ENCODE measurements around the gene IGFALS. TPM values are rescaled to one million over a fixed set of nuclear protein-coding genes. Genes with fewer than 3 reads are reported as not detected.

Gene IGFALS
- total RNA-seq, 1 experiment from 2014 or later, result not detected

DNA sequence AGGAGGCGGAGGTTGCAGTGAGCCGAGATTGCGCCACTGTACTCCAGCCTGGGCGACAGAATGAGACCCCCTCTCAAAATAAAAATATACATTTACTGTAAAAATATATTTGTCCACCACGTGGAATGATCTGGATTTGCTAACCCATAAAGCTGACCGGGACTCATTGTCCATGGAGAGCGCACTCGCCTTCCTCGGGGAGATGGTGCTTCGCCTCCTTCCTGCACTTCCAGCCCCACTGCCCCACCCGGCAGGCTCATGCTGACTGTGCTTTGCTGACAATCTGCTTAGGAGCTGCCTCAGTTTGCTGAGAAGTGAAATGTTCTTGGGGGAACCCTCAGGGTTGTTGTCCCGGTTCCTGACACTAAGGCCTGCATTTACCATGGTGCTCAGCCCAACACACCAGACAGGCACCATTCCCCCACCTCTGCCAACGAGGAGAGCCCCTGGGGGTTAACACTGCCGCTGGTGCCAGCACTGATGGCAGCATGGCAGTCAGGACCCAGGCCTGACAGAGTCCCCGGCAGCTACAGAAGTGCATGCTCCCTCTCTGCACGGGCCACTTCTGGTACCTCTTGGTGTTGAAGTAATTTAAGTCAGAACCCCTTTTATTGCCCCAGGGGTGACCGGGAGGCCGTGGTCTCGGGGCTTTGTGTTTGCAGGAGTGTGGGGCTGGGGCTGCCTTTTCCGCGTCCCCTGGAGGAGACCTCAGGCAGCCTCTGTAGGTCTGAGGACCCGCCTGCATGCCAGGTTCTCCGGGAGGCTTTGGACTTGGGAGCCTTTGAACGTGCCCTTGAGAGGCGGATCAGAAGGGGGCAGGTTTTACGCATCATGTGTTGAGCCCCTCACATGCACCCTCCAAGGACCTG, 8.3 kb downstream of the IGFALS start:
- no peak for DNase-seq
- H2AFZ ChIP-seq, result no peak overlapping the region
- H3K79me2 ChIP-seq (ENCODE audit: low read depth), result peaks cover 51% of the 10 kb centered on the region
- no peak overlapping the region for H3K4me3 ChIP-seq
- H3K36me3 ChIP-seq (ENCODE audit: low read depth), result 0 out of 2 replicates have a peak, but pooled peaks cover 6% of the 10 kb centered on the region
- H4K20me1 ChIP-seq (ENCODE audit: insufficient read depth), result peaks cover 31% of the 10 kb centered on the region
- H3K27ac ChIP-seq, result no peak overlapping the region
- no peaks in the 10 kb centered on the region for H3K27me3 ChIP-seq (ENCODE audit: insufficient read depth, low read depth)
- intact Hi-C loops (cut with micrococcal nuclease; ENCODE audit: unreplicated experiment), result loop anchor here (5.0 kb wide), 2 partner anchors 157 to 367 kb away; partner anchors contain the start of gene MSRB1
- H3K4me1 ChIP-seq (replicated peaks; ENCODE audit: insufficient read depth), result peaks cover 15% of the 10 kb centered on the region
- H3K9me2 ChIP-seq (ENCODE audit: insufficient read depth), result no peaks in the 10 kb centered on the region
- POLR2A ChIA-PET (ENCODE audit: unreplicated experiment), result no interaction called here
- no peak overlapping the region for H3K4me2 ChIP-seq
- BruUV-seq (replicated peaks), result no TSS peak
- CTCF ChIA-PET, result no interaction called here
- H3K9me3 ChIP-seq (ENCODE audit: insufficient read depth, low read depth), result no peaks in the 10 kb centered on the region
- H3F3A ChIP-seq (ENCODE audit: insufficient read depth, low read depth), result peaks cover 18% of the 10 kb centered on the region; the same call in 1 of the 2 replicates
- TF ChIP-seq, protein P1, sequence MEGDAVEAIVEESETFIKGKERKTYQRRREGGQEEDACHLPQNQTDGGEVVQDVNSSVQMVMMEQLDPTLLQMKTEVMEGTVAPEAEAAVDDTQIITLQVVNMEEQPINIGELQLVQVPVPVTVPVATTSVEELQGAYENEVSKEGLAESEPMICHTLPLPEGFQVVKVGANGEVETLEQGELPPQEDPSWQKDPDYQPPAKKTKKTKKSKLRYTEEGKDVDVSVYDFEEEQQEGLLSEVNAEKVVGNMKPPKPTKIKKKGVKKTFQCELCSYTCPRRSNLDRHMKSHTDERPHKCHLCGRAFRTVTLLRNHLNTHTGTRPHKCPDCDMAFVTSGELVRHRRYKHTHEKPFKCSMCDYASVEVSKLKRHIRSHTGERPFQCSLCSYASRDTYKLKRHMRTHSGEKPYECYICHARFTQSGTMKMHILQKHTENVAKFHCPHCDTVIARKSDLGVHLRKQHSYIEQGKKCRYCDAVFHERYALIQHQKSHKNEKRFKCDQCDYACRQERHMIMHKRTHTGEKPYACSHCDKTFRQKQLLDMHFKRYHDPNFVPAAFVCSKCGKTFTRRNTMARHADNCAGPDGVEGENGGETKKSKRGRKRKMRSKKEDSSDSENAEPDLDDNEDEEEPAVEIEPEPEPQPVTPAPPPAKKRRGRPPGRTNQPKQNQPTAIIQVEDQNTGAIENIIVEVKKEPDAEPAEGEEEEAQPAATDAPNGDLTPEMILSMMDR (conservative IDR thresholded peaks at IDR 0.05), result no peak
- no peak for TF ChIP-seq EZH2 (IDR thresholded peaks at IDR 0.05; ENCODE audit: low read depth)

DNA sequence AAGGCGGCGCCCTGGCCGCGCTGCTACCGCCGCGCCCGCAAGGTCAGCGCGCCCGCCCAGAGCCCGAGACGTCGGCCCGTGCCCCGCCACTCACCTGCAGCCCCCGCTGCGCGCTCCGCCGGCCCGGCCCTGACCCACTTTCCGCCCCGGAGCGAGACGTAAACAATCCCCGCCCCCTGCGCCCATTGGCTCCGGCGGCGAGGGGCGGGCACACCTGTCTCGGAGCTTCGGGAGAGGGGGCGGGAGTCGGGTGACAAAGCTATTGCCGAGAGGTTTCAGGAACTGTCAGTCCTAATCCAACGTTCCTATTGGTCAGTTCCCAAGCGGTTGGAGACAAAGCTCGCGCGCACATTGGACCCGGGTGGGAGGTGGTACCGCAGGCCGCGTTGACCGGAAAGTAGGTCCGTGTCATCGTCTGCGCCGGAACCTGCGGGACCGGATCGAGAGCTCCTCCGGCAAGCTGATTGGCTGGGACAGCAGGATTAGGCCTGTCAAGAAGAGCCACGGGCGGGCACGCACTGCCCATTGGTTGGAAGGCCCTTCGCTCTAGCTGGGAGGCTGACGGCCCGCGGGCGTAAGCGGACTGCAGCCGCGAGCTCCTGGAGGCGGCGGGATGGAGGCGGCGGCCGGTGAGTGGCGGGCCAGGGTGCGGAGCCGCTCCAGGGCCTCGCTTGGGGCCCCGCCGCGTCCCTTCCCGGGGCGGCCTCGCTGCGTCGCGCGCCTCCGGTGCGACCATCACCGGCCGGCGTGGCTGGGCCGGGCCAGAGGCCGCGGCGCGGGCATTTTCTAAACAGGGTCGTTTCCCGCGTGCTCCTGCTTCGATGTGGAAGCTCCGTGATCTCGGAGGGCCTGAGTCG, 10.9 kb downstream of the IGFALS start, which contains the start of the genes NUBP2 and SPSB3:
Gene NUBP2, plus strand, starts transcription at position 553 of the 857 bp plus-strand sequence. Its CDS starts 61 bp downstream, at position 614.
Gene SPSB3, minus strand, starts transcription at position 164 of the 857 bp plus-strand sequence. CDS start 1,088 bp downstream, outside the sequence.
- ChIA-PET POLR2A (ENCODE audit: unreplicated experiment) (interaction anchor here (0.5 to 1.1 kb wide), 12 partner anchors 9 to 1104 kb away, joined by 3 to 11 read pairs (median 4); partner anchors contain the start of genes CEMP1 and MAPK8IP3), CTCF (interaction anchor here (0.6 to 1.6 kb wide), 3 partner anchors 9 to 358 kb away, joined by 6 to 9 read pairs (median 6); partner anchors contain the start of gene MAPK8IP3)
- intact Hi-C loops (cut with micrococcal nuclease; ENCODE audit: unreplicated experiment), result loop anchor here (5.0 kb wide), 2 partner anchors 160 to 370 kb away; partner anchors contain the start of gene MSRB1
- Histone ChIP-seq H4K20me1 (ENCODE audit: insufficient read depth) (peaks cover 43% of the 10 kb centered on the region), H3K9me3 (ENCODE audit: insufficient read depth, low read depth) (no peaks in the 10 kb centered on the region), H3K4me2 (peak within 1 kb of the TSS; percentile 91), H2AFZ (peak within 1 kb of the TSS; percentile 79), H3K36me3 (ENCODE audit: low read depth) (0 out of 2 replicates have a peak, but pooled peaks cover 7% of the 10 kb centered on the region), H3K79me2 (ENCODE audit: low read depth) (peaks cover 55% of the 10 kb centered on the region), H3F3A (ENCODE audit: insufficient read depth, low read depth) (peaks cover 23% of the 10 kb centered on the region; the same call in 1 of the 2 replicates), H3K27me3 (ENCODE audit: insufficient read depth, low read depth) (no peaks in the 10 kb centered on the region), H3K4me1 (replicated peaks; ENCODE audit: insufficient read depth) (peaks cover 15% of the 10 kb centered on the region), H3K4me3 (peak within 1 kb of the TSS; percentile 93), H3K27ac (peak within 1 kb of the TSS; percentile 50; the same call in 1 of the 2 replicates), H3K9me2 (ENCODE audit: insufficient read depth) (no peaks in the 10 kb centered on the region)
- TF ChIP-seq, protein P1 (conservative IDR thresholded peaks at IDR 0.05), result no peak
- no peak for TF ChIP-seq EZH2 (IDR thresholded peaks at IDR 0.05; ENCODE audit: low read depth)
- DNase-seq, result peak; percentile 99 to 100
- no TSS peak for BruUV-seq (replicated peaks)
